Kasumi-1 (cell line): ENCODE results near the gene SPZ1.
A peak's percentile ranks its signal among the peaks of the same experiment; 100 is the strongest.
"Not testable (repeated sequence)": the region's sequence is repeated elsewhere in the genome, so short reads cannot be mapped to it uniquely, and the experiment has no call there.

ENCODE experiments used
- DNase-seq, 2 experiments: peaks; one replicate each; lab custom pipeline; 2025; lab: John Stamatoyannopoulos, UW

The SPZ1 gene

GRCh38 chr5:80319702-80320101, at the start of gene SPZ1:
Gene SPZ1 (plus strand): TSS chr5:80320002. CDS start chr5:80320216, 214 bp downstream.
- no peak for DNase-seq

DNA sequence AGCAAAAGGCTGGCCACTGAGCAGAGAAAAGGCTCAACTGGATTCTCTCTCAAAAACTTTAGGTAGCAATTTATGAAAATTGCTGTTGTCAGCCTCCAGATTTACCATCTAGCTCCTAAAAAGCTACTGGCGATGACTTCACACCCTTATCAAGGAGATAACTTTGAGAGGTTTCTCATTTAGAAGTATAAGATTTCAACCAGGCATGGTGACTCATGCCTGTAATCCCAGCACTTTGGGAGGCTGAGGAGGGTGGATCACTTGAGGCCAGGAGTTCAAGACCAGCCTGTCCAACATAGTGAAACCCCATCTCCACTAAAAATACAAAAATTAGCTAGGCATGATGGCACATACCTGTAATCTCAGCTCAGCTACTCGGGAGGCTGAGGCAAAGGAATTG, 49.3 kb upstream of the SPZ1 start:
- DNase-seq: not testable (repeated sequence)

GRCh38 chr5:80275347-80275746, 44.5 kb upstream of the SPZ1 start:
- peak; percentile 27 to 55 for DNase-seq

- no peak for DNase-seq
Measured at GRCh38 chr5:80276186-80276585, 43.6 kb upstream of the SPZ1 start.

GRCh38 chr5:80277191-80277590, 42.6 kb upstream of the SPZ1 start:
- no peak for DNase-seq

GRCh38 chr5:80282054-80282453, 37.7 kb upstream of the SPZ1 start:
- no peak for DNase-seq

DNA sequence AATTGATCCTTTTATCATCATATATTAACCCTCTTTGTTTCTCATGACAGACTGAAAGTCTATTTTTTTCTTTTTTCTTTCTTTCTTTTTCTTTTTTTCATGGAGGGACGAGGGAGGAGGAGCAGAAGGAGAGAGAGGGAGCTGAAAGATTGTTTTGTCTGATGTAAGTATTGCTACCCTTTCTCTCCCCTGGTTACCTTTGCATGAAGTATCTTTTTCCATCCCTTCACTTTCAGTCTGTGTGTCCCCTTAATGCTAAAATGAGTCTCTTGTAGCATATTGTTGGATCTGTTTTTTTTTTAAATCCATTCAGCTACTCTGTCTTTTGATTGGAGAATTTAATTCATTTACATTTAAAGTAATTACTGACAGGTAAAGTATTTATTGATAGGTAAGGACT, 36.4 kb upstream of the SPZ1 start:
- DNase-seq: no peak

DNA sequence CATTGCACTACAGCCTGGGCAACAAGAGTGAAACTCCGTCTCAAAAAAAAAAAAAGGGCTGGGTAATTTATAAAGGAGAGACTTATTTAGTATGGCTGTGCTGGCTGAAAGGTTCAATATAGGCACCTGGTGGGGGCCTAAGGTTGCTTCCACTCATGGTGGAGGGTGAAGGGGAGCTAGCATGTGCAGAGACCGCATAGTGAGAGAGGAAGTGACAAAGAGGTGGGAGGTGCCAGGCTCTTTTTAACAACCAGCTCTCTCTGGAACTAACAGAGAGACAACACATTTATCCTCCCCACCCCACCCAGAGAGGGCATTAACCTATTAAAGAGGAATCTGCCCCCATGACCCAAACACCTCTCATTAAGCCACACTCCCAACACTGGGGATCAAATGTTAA, 35.1 kb upstream of the SPZ1 start:
- DNase-seq: peak in 1 of 2 experiments; percentile 21

- DNase-seq: no peak
Measured at GRCh38 chr5:80288177-80288576, 31.6 kb upstream of the SPZ1 start.

DNA sequence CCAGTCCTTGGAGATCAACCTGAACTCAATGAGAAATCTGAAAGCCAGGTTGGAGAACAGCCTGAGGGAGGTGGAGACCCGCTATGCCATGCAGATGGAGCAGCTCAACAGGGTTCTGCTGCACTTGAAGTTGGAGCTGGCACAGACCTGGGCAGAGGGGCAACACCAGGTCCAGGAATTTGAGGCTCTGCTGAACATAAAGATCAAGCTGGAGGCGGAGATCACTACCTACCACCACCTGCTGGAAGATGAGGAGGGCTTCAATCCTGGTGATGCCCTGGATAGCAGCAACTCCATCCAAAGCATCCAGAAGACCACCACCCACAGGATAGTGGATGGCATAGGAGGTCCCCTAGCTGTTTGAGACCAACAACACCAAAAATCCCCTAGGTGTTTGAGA, 30.5 kb upstream of the SPZ1 start:
- no peak for DNase-seq

DNA sequence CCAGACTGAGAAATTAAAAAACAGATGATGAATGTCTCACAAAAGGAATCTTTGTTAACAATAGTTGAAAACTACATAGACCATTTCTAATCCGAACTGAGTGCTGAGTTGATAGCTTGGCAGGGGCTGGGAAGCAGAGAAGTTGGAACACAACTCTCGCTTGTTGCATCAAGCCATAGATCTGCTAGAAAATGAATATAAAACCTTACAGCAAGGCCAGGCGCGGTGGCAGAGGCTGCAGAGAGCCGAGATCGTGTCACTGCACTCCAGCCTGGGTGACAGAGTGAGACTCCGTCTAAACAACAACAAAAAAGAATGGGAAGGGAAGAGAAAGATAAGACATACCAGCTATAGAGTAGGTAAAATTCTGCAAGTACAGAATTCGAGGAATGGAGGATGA, 28.0 kb upstream of the SPZ1 start:
- DNase-seq: no peak

DNA sequence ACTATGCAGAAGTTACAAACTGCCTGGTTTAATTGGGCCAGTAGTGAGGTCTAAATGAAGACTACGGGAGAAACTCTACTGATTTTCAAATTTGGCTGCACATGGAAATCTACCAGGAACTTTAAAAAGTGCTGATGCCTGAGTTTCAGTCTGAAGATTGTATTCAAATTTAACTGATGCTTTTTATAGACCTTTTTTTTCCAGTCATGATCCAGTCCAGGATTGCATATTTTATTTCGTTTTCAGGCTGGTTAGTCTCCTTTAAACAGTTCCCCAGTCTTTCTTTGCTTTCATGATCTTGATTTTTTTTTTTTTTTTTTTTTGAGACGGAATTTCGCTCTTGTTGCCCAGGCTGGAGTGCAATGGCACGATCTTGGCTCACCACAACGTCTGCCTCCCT, 23.7 kb upstream of the SPZ1 start:
- DNase-seq: no peak

DNA sequence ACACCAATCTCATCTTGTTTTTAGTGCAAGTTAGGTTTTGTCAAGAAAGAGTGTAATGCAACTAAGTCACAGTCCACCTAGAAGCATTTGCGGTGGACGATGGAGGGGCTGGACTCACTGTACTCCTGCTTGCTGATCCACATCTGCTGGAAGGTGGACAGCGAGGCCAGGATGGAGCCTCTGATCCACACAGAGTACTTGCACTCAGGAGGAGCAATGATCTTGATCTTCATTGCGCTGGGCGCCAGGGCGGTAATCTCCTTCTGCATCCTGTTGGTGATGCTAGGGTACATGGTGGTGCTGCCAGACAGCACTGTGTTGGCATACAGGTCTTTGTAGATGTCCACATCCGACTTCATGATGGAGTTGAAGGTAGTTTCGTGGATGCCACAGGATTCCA, 20.2 kb upstream of the SPZ1 start:
- no peak for DNase-seq

DNA sequence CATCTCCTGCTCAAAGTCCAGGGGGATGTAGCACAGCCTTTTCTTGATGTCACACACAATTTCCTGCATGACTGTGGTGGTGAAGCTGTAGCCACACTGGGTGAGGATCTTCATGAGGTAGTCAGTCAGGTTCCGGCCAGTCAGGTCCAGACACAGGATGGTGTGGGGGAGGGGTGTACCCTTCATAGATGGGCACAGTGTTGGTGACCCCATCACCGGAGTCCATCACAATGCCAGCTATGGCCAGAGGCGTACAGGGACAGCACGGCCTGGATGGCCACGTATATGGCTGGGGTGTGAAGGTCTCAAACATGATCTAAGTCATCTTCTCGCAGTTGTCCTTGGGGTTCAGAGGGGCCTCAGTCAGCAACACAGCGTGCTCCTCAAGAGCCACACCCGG, 19.7 kb upstream of the SPZ1 start:
- no peak for DNase-seq

DNA sequence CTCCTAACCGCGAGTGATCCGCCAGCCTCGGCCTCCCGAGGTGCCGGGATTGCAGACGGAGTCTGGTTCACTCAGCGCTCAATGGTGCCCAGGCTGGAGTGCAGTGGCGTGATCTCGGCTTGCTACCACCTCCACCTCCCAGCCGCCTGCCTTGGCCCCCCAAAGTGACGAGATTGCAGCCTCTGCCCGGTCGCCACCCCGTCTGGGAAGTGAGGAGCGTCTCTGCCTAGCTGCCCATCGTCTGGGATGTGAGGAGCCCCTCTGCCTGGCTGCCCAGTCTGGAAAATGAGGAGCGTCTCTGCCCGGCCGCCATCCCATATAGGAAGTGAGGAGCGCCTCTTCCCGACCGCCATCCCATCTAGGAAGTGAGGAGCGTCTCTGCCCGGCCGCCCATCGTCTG, 19.0 kb upstream of the SPZ1 start:
- DNase-seq: not testable (repeated sequence)

DNA sequence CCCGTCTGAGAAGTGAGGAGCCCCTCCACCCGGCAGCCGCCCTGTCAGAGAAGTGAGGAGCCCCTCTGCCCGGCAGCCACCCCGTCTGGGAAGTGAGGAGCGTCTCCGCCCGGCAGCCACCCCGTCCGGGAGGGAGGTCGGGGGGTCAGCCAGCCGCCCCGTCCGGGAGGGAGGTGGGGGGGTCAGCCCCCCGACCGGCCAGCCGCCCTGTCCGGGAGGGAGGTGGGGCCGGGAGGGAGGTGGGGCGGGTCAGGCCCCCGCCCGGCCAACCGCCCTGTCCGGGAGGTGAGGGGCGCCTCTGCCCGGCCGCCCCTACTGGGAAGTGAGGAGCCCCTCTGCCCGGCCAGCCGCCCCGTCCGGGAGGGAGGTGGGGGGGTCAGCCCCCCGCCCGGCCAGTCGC, 18.5 kb upstream of the SPZ1 start:
- not testable (repeated sequence) for DNase-seq

- DNase-seq: no peak
Measured at GRCh38 chr5:80302636-80303035, 17.2 kb upstream of the SPZ1 start.

- no peak for DNase-seq
Measured at GRCh38 chr5:80308526-80308925, 11.3 kb upstream of the SPZ1 start.

GRCh38 chr5:80309871-80310665, 9.7 kb upstream of the SPZ1 start:
- DNase-seq: no peak

DNA sequence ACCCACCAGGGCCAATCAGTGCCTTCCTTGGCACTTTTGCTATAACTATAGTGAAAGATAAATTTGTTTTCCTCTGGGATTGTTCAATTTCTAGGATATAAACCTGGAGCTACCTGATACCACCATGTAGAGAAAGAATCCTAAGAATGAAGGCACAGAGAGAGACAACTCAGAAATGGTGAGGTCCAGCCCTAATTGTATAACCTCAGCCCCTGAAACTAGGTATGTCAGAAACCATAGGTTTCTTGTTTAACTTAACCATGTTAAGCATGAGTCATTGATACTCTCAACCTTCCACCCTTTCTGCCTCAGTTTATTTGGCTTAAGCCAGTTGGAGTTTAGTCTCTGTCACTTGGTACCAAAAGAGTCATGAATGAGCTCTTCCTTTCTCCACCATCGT, 4.6 kb upstream of the SPZ1 start:
- no peak for DNase-seq

DNA sequence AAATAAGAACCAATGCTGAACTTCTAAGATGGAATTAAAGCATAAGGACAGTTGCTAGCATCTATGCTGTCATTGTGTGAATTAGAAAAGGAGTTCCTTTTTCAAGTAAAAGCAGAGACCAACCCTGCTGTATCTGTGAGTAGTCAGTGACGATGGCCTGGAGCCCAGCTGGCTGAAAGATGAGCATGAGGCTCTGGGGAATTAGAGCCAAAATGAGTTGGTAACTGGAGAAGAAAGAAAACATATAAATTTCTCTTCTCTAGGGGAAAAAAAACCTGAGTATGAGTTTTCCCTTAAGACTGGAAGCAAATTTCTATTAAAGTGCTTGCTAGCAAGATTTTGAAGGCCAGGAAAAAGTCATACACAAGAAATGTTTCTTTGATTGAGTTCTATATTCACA, 1.6 kb upstream of the SPZ1 start:
- no peak for DNase-seq

DNA sequence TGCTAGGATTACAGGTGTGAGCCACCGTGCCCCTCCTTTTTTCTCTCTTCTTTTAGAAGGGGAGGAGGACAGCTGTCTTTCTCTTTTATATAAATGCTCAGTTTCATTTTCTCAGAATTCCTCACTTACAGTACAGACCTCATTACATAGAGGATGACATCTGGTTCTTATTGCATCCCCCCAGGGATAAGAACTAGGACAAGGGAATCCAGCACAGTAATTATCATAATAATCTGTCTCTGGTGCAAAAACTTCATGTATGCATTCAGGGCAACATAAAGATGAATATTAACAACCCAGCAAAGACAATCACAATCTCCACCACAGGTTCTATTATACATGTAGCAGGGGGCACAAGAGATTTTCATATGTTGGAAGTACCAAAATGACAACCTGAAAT, 5.1 kb downstream of the SPZ1 start:
- DNase-seq: no peak

- no peak for DNase-seq
Measured at GRCh38 chr5:80326468-80326867, 6.7 kb downstream of the SPZ1 start.

DNA sequence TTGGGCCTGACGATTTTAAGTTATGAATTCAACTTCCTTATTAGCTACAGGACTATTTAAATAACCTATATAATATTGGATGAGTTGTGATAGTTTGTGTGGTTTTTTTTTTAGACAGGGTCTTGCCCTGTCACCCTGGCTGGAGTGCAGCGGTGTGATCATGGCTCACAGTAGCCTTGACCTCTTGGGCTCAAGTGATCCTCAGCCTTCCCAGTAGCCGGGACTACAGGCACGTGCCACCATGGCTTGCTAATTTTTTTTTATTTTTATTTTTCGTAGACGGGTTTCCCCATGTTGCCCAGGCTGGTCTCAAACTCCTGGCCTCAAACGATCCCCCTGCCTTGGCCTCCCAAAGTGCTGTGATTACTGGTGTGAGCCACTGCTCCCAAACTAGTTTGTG, 17.6 kb downstream of the SPZ1 start:
- DNase-seq: no peak
